ENCODE data around the gene HPDL. TPM values are rescaled to one million over a fixed set of nuclear protein-coding genes. Genes with fewer than 3 reads are reported as not detected.

HPDL gene
- total RNA-seq, 2 experiments from 2014 or later = 10.7 to 11.1 TPM

GRCh38 chr1:45303520-45304310, 23.0 kb upstream of the HPDL start:
- peak; percentile 100 for DNase-seq
- Mint-ChIP-seq H3K4me3 (peak overlapping the region; percentile 91), H3K9me3 (no peaks in the 10 kb centered on the region), H3K27ac (peak overlapping the region; percentile 94), H3K4me1 (ENCODE audit: low read depth) (peaks cover 33% of the 10 kb centered on the region), H3K36me3 (ENCODE audit: low read depth) (no peaks in the 10 kb centered on the region), H3K27me3 (ENCODE audit: low read depth) (no peaks in the 10 kb centered on the region)
- CTCF ChIA-PET = interaction anchor here (0.6 to 9.2 kb wide), 12 partner anchors 11 to 495 kb away, joined by 3 to 155 read pairs (median 4); partner anchors contain the start of genes BTBD19, HECTD3, MUTYH and NASP
- intact Hi-C loops (cut with micrococcal nuclease) = loop anchor here (1.0 to 5.0 kb wide), 14 partner anchors 23 to 582 kb away; partner anchors contain the start of genes BEST4, CCDC163, EIF2B3 and HPDL

DNA sequence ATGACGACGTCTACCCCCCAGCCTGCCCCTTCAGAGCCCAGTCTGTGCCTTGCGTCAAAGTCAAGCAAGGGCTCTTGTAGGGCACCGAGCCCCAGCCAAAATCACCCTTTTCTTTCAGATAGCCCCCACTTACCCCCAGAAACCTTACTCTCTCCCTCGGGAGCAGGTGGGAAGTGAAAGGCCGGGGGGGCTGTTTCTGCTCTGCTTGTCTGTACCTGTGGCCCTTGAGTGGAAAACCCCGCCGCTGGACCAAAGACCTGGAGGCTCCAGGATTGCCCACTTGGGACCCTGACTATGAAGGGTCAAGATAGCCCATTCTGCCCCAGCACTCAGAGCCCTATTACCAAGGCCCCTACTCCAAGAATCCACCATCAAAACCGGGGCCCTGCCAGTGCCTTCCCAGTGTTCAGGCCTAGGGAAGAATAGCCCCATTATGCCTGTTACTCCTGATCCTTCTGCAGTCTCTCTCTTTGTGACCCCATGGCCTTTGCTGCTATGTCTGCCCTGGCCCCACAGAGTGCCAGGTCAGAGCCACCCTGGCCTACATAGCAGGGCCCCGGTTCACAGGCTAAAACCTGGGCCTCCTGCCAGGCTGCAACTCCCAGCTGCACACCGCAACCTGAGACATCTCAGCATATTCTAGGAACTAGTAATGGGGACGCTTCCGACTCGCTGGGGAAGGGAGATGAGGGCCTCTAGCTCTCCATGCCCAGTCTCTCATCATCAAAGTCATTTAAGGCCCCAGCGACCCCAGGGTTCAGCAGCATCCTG, 22.2 kb upstream of the HPDL start:
- Mint-ChIP-seq H3K4me3 (peak overlapping the region; percentile 91), H3K4me1 (ENCODE audit: low read depth) (peaks cover 33% of the 10 kb centered on the region), H3K27ac (peak overlapping the region; percentile 94), H3K27me3 (ENCODE audit: low read depth) (no peaks in the 10 kb centered on the region), H3K36me3 (ENCODE audit: low read depth) (no peaks in the 10 kb centered on the region), H3K9me3 (no peaks in the 10 kb centered on the region)
- intact Hi-C loops (cut with micrococcal nuclease) = loop anchor here (5.0 kb wide), 2 partner anchors 72 to 517 kb away; partner anchors contain the start of gene BEST4
- DNase-seq = peak; percentile 36
- CTCF ChIA-PET = interaction anchor here (0.6 to 9.2 kb wide), 7 partner anchors 20 to 286 kb away, joined by 3 to 155 read pairs (median 4); partner anchors contain the start of genes MUTYH and TOE1

GRCh38 chr1:45305231-45305630, 21.5 kb upstream of the HPDL start:
- intact Hi-C loops (cut with micrococcal nuclease) = no loop called here
- peak overlapping the region; percentile 33 for H3K4me3 Mint-ChIP-seq

DNA sequence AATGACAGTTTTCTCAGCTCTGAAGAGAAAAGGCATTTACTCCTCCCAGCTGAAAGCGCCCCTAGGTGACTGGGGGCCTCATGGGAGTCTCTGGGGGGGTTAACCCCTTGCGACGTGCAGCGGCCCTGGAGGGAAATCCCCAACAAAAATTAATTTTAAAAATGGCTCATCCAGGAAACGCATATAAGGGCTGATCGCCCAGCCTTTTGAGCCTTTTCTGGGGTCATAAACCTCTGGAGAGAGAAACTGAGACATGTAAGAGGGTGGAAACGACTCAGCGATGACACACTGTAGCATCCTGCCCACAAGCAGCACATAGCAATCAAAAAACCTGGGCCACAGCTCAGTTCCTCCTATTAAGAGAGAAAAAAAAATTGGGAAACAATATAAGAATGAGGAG, 20.4 kb upstream of the HPDL start:
- Mint-ChIP-seq H3K4me3 (peak overlapping the region; percentile 22), H3K27ac (peak overlapping the region; percentile 74), H3K4me1 (ENCODE audit: low read depth) (peaks cover 33% of the 10 kb centered on the region), H3K36me3 (ENCODE audit: low read depth) (no peaks in the 10 kb centered on the region), H3K9me3 (no peaks in the 10 kb centered on the region), H3K27me3 (ENCODE audit: low read depth) (no peaks in the 10 kb centered on the region)
- CTCF ChIA-PET = interaction anchor here (0.6 to 2.3 kb wide), 4 partner anchors 34 to 335 kb away, joined by 3 to 9 read pairs (median 4); partner anchors contain the start of genes MUTYH and TOE1
- intact Hi-C loops (cut with micrococcal nuclease) = no loop called here
- DNase-seq = peak; percentile 80

More at GRCh38 chr1:45305231-45305630, 21.5 kb upstream of the HPDL start:
- Mint-ChIP-seq H3K36me3 (ENCODE audit: low read depth) (no peaks in the 10 kb centered on the region), H3K4me1 (ENCODE audit: low read depth) (peaks cover 33% of the 10 kb centered on the region), H3K27ac (peak overlapping the region; percentile 74), H3K9me3 (no peaks in the 10 kb centered on the region), H3K27me3 (ENCODE audit: low read depth) (no peaks in the 10 kb centered on the region)
- DNase-seq = no peak
- CTCF ChIA-PET = interaction anchor here (0.6 to 9.2 kb wide), 5 partner anchors 23 to 287 kb away, joined by 3 to 155 read pairs (median 3); partner anchors contain the start of genes MUTYH and TOE1

DNA sequence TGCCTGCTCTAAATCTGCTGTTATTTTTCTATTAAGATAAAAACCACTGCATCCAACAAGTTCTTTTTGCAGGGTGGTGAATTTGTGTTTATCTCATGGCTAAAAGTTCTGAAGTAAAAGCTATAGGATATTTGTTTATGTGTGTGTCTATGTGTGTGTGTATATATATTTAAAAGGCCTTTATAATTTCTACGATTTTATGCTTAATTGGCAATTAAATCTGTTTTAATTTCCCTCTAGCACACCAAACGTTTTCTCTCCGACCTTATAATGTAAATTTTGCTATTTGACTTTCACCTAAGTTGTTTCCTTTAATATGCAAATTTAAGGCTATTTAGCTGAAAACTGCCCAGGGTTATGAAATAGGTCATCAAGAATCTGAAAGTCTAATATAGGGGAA, 19.8 kb upstream of the HPDL start:
- DNase-seq = no peak
- CTCF ChIA-PET = interaction anchor here (0.6 to 2.3 kb wide), 4 partner anchors 33 to 335 kb away, joined by 3 to 9 read pairs (median 4); partner anchors contain the start of genes MUTYH and TOE1
- Mint-ChIP-seq H3K27ac (no peak overlapping the region), H3K4me3 (no peak overlapping the region), H3K9me3 (no peaks in the 10 kb centered on the region), H3K27me3 (ENCODE audit: low read depth) (no peaks in the 10 kb centered on the region), H3K4me1 (ENCODE audit: low read depth) (peaks cover 33% of the 10 kb centered on the region), H3K36me3 (ENCODE audit: low read depth) (no peaks in the 10 kb centered on the region)
- intact Hi-C loops (cut with micrococcal nuclease) = no loop called here

- CTCF ChIA-PET = interaction anchor here (0.7 to 0.9 kb wide), 2 partner anchors 11 to 12 kb away, joined by 3 read pairs; no protein-coding TSS in a partner anchor
- Mint-ChIP-seq H3K4me1 (ENCODE audit: low read depth) (no peaks in the 10 kb centered on the region), H3K36me3 (ENCODE audit: low read depth) (no peaks in the 10 kb centered on the region), H3K27me3 (ENCODE audit: low read depth) (no peaks in the 10 kb centered on the region), H3K4me3 (no peak overlapping the region), H3K27ac (no peak overlapping the region), H3K9me3 (no peaks in the 10 kb centered on the region)
- no peak for DNase-seq
- intact Hi-C loops (cut with micrococcal nuclease) = no loop called here
These were observed 12.4 kb upstream of the HPDL start for GRCh38 chr1:45314266-45314665.

DNA sequence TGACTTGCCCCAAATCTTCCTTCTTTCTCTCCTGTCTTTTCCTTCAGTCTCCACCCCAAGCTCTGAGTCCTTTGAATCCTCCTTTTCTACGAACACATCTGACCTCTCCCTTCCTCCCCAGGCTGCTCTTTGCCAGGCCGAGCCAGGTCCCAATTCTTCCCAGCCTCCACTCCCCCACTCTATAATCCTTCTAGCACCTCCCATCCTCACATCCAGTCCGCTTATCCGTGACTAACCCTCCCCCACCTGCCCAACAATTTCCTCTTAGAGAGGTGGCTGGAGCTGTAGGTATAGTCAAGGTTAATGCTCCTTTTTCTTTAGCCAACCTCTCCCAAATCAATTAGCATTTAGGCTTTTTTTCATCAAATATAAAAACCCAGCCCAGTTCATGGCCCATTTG, 9.5 kb upstream of the HPDL start:
- Mint-ChIP-seq H3K27ac (no peak overlapping the region), H3K9me3 (no peaks in the 10 kb centered on the region), H3K27me3 (ENCODE audit: low read depth) (no peaks in the 10 kb centered on the region), H3K4me3 (no peak overlapping the region), H3K4me1 (ENCODE audit: low read depth) (no peaks in the 10 kb centered on the region), H3K36me3 (ENCODE audit: low read depth) (no peaks in the 10 kb centered on the region)
- intact Hi-C loops (cut with micrococcal nuclease) = no loop called here
- no peak for DNase-seq
- CTCF ChIA-PET = no interaction called here

DNA sequence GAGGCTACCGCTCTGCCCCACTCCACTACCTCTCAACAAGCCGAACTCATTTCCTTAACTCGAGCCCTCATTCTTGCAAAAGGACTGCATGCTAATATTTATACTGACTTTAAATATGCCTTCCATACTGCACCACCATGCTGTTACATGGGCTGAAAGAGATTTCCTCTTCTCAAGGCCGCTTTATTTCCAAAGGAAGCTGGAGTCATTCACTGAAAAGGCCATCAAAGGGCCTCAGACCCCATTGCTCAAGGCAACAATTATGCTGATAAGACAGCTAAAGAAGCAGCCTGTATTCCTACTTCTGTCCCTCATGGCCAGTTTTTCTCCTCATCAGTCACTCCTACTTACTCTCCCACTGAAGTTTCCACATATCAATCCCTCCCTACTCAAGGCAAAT, 6.9 kb upstream of the HPDL start:
- Mint-ChIP-seq H3K4me3 (no peak overlapping the region), H3K27ac (no peak overlapping the region), H3K9me3 (no peaks in the 10 kb centered on the region), H3K27me3 (ENCODE audit: low read depth) (no peaks in the 10 kb centered on the region), H3K36me3 (ENCODE audit: low read depth) (no peaks in the 10 kb centered on the region), H3K4me1 (ENCODE audit: low read depth) (no peaks in the 10 kb centered on the region)
- DNase-seq = no peak
- intact Hi-C loops (cut with micrococcal nuclease) = no loop called here
- CTCF ChIA-PET = interaction anchor here (1.2 to 1.3 kb wide), 2 partner anchors 9 to 20 kb away, joined by 4 read pairs; no protein-coding TSS in a partner anchor

DNA sequence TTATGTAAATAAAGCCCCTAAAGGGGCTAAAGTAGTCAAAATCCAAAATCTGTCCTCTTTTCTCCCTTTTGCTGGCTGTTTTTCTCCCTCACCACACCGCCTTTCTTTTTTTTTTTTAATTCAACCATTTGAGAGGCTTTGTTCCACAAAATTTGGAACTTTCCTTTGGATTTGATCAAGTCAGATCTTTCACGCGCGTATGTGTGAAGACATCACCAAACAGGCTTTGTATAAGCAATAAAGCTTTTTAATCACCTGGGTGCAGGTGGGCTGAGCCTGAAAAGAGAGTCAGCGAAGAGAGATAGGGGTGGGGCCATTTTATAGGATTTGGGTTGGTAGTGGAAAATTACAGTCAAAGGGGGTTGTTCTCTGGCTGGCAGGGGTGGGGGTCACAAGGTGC, 5.3 kb upstream of the HPDL start:
- CTCF ChIA-PET = interaction anchor here (0.7 kb wide), 2 partner anchors 152 to 248 kb away, joined by 3 read pairs; no protein-coding TSS in a partner anchor
- DNase-seq = no peak
- Mint-ChIP-seq H3K4me1 (ENCODE audit: low read depth) (peaks cover 2% of the 10 kb centered on the region), H3K4me3 (no peak overlapping the region), H3K27me3 (ENCODE audit: low read depth) (no peaks in the 10 kb centered on the region), H3K36me3 (ENCODE audit: low read depth) (no peaks in the 10 kb centered on the region), H3K9me3 (no peaks in the 10 kb centered on the region), H3K27ac (no peak overlapping the region)
- intact Hi-C loops (cut with micrococcal nuclease) = no loop called here

- no peak overlapping the region for H3K27ac Mint-ChIP-seq
- intact Hi-C loops (cut with micrococcal nuclease) = no loop called here
- H3K4me3 Mint-ChIP-seq = no peak overlapping the region
- H3K4me1 Mint-ChIP-seq (ENCODE audit: low read depth) = peaks cover 6% of the 10 kb centered on the region
- DNase-seq = no peak
- CTCF ChIA-PET = no interaction called here
- no peaks in the 10 kb centered on the region for H3K27me3 Mint-ChIP-seq (ENCODE audit: low read depth)
- no peaks in the 10 kb centered on the region for H3K36me3 Mint-ChIP-seq (ENCODE audit: low read depth)
- H3K9me3 Mint-ChIP-seq = no peaks in the 10 kb centered on the region
These were observed 4.1 kb upstream of the HPDL start for GRCh38 chr1:45322486-45323040.

DNA sequence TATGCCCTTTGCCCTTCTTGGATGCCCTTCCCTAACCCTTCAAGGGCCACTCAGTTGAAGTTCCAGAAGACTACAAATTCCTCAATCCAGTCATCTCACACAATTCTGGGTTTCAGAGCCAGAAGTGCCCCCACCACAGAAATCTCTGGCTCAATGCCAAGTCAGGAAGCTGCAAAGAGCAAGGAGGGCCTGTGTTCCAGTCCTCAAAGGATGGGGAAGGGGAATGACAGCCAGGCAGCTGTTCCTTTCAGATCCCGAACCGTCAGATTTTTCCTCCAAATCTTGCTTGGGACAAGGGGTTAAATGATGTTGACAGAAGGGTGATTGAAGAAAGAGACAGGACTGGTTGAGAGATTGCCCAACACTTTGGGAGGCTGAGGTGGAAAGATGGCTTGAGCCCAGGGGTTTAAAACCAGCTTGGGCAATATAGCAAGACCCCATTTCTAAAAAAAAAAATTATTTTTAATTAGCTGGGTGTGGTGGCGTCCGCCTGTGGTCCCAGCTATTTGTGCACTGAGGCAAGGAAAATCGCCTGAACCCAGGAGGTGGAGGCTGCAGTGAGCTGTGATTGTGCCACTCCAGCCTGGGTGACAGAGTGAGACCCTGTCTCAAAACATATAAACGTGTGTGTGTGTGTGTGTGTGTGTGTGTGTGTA, 716 bp upstream of the HPDL start:
- no peak for DNase-seq
- CTCF ChIA-PET = interaction anchor here (1.2 to 1.4 kb wide), 2 partner anchors 12 to 24 kb away, joined by 3 to 4 read pairs; no protein-coding TSS in a partner anchor
- intact Hi-C loops (cut with micrococcal nuclease) = loop anchor here (1.0 kb wide), 1 partner anchor 23 kb away; no protein-coding TSS in a partner anchor
- Mint-ChIP-seq H3K27ac (peak overlapping the region; percentile 46), H3K36me3 (ENCODE audit: low read depth) (peaks cover 20% of the 10 kb centered on the region), H3K27me3 (ENCODE audit: low read depth) (no peaks in the 10 kb centered on the region), H3K9me3 (no peaks in the 10 kb centered on the region), H3K4me1 (ENCODE audit: low read depth) (peaks cover 26% of the 10 kb centered on the region), H3K4me3 (peak overlapping the region; percentile 79)

All from activated naive CD4-positive, alpha-beta T cell treated with anti-CD3 and anti-CD28 coated beads for 36 hours (primary cell).